HG02970 (cell line): ENCODE measurements around the gene FAM43B.

Experiments used
- ATAC-seq: cut with Tn5 transposase; IDR thresholded peaks from one replicate; pipeline ENCODE4 v1.9.1; 2021; ENCODE audit warnings: mild to moderate bottlenecking, moderate library complexity, moderate number of reproducible peaks; ENCODE audit not compliant: unreplicated experiment, low FRiP score

Gene FAM43B

GRCh38 chr1:20551161-20551560 lies 1.2 kb upstream of the FAM43B start:
- no peak for ATAC-seq

DNA sequence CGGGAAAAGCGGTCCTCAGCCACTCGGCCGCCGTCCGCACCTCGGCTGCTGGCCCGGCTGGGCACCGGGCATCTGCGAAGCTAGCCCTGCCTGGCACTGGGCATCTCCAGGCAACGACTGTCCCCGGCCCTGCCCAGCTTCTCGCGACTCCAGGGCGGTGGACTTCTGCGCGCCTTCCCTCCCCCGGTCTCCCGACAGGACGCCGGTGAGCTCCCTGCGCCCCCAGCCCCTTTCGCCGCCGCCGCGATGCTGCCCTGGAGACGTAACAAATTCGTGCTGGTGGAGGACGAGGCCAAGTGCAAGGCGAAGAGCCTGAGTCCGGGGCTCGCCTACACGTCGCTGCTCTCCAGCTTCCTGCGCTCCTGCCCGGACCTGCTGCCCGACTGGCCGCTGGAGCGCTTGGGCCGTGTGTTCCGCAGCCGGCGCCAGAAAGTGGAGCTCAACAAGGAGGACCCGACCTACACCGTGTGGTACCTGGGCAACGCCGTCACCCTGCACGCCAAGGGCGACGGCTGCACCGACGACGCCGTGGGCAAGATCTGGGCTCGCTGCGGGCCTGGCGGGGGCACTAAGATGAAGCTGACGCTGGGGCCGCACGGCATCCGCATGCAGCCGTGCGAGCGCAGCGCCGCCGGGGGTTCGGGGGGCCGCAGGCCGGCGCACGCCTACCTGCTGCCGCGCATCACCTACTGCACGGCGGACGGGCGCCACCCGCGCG lies 514 bp downstream of the FAM43B start:
- ATAC-seq: no peak

GRCh38 chr1:20555025-20555757 lies 2.8 kb downstream of the FAM43B start:
- no peak for ATAC-seq

DNA sequence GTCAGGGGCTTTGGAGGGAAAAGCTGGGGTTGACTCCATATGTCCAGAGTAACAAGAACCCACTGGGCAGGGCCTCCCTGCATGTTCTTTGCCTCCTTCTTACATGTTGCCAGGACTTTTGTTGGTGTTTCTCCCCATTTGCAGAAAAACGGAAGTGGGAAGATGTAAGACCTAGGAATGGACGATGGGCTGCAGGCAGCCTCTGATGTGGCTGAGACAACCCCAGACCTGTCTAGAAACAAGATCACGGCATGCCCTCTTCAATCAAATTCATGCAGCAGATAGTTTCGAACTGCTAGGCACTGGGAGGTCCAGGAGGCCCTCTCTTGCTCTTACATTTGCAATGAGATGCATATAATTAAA lies 3.4 kb downstream of the FAM43B start:
- no peak for ATAC-seq

DNA sequence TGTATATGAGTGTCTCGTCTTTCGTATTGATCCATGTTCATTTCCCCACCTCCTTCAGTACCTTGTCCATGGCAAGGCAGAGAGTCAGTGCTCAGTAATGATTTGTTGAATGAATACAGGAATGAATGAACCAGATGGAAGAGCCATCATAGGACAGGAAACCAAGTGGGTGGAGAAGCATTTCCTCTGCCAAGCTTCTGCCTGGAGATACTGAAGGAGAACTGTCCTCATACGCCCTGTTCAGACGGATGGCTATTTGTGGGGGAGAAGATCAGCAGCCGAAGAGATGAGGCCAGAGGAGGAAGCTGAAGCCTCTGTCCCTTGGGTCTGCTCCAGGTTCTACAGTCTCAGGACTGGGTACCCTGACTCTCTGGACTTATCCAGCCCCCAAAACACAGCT lies 5.8 kb downstream of the FAM43B start:
- no peak for ATAC-seq

DNA sequence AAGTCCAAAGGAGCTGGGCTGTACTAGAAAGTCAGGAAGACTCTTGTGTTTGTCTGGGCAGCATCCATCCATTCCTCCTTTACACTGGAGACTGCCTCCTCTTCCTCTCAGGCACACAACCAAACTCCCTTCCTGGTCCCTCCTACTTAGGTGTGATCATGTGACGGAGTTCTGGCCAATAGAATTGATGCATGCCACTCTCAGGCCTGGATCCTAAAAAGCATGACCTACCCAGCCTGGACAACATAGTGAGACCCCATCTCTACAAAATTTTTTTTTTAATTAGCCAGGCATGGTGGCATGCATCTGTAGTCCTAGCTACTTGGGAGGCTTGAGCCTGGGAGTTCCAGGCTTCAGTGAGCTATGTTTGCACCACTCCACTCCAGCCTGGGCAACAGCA lies 8.6 kb downstream of the FAM43B start:
- no peak for ATAC-seq

DNA sequence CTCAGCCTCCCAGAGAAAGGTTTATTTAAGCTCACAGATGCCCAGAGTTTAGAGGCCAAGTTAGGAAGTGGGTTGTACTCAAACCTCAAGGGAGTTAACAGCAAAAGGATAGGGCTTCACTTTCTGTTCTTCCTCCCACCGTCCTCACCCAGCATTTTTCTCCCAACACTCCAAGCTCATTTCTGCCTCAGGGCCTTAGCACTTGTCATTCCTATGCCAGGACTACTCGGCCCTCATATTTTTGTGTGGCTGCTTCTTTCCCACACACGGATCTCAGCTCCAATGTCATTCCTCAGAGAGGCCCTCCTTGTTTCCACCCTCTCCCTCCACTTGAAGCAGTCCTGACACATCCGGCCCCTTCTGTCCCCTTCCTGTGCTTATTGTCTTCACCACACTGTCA lies 12.9 kb downstream of the FAM43B start:
- no peak for ATAC-seq

DNA sequence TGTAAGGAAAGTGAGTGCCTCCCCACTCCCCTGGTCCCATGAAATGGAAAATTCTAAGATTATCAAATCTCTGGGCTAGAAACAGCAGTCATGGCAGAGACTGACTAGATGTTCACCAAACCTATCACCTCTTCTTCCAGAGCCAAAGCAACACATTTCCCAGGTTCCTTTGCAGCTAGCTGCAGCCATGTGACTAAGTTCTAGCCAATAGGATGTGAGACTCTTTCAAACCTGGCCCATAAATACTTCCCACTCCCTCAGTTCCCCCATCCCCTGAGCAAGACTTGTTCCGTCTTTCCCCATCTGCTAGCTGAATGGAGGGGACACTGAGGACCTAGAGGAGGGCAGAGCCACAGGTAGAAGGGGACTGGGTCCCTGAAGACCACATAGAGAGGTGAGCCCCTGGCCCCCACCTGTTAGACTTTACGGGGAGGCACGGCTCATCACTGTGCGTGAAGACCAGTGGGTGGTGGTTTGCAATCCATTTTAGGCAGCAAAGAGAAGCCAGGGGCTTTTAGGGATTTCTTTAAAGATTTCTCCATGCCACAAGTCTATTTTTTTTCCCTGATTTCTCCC lies 17.2 kb downstream of the FAM43B start:
- no peak for ATAC-seq

DNA sequence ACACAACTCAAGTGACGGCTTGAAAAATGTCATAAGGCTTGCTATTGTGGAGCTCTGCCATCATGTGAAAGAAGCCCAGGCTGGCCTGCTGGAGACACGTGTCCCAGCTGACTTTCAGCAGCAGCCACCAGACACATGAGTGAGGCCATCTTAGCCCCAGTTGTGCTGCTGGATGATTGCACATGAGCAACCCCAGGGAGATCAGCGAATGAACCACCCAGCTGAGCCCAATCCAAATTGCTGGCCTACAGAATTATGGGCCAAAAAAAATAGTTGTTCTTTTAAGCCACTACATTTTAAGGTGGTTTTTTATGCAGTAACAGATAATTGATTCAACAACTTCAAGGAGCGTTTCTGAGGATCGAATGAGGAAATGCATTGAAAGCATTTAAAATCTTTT lies 19.1 kb downstream of the FAM43B start:
- no peak for ATAC-seq

DNA sequence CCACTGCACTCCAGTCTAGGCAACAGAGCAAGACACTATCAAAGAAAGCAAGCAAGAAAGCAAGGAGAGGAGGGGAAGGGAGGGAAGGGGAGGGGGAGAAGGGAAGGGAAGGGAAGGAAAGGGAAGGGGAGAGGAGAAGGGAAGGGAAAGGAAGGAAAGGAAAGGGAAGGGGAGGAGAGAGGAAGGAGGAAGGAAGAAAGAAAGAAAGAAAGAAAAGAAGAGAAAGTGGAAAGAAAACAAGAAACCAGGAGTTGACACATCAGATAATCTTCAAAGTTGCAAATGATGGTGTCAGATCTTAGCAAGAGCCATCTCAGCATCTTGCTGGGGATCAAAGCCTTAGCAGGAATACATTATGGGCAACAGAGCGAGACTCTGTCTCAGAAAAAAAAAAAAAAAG lies 21.6 kb downstream of the FAM43B start:
- no peak for ATAC-seq

DNA sequence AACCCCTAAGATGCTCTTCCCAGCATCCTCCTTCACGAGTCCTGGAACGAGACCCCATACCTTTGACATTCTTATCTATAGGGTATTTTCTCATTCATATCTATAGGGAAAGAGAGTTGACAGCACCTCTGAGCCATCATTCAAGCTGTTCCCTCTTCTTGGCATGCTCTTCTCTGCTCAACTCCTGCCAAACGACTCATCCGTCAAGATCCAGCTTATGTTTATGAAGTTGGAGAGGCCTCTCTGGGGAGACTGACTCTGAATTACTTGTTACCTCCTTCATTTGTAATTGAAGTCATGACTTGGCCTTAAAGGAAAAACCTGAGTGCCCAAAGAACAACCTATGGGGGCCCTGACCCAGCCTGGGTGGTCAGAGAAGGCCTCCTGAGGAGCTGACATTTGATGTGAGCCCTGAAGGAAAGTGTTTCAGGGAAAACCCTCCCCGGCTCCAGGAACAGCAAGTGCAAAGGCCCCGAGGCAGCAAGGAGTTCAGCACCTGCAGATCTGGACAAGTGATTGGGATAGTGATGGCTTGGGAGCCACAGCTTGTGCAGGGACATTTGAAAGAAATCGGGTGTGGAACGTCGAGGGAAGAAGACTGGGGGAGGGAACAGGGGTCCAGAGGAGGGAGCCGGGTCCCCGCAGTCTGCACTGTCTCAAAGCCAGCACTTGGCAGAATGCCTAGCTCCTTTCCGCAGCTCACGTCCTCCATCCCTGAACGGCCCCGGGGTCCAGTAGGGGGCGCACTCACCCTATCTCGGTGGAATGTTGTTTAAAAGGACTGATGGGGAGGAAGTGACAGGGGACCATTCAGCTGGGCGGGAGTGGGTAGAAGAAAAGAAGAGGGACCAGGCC lies 22.5 kb downstream of the FAM43B start:
- ATAC-seq: no peak

GRCh38 chr1:20575541-20576336 lies 23.4 kb downstream of the FAM43B start:
- no peak for ATAC-seq

DNA sequence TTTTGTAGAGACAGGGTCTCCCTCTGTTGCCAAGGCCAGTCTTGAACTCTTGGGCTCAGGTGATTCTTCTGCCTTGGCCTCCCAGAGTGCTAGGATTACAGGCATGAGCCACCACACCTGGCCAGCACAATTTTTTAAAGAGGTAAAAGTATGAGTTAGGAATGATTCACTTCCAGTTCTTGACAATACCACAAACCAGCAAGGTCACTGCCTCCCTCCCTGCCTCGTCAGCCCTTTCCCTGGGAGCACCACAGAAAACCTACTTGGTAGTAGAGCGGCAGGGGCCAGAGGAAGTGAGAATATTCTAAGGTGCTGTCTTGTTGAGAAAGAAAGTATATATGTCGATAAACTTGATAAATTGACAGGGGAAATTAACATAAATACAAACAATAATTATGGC lies 25.7 kb downstream of the FAM43B start:
- no peak for ATAC-seq

DNA sequence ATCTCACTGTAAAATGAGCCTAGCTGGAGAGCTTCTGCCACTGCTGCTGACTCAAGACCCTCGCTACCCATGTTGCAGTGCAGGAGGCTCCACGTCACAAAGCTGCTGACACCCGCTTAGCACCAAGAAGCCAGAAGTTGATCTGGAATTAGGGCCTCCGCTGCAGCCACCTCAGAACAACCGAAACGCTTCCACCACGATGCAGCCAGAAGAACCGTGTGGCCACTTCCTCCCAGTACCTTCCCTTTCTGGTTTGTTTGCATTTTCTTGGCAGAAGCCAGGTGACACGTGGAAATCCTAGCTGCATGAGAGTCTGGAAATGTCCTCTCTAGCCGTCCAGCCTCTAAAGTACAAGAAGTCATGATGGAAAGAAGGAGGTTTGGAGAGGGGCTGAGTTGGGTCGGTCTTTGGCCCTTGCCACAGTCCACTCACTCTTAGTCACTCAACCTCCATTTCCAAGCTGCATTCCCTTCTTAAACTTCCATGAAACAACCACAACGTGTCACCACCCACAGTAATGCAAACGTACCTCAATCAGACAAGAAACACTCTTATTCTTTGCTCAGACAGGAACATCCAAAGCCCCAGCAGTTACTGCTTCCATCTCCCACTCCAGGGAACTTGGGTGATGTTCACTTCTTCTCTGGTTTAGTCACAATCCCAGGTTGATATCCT lies 26.5 kb downstream of the FAM43B start:
- no peak for ATAC-seq

DNA sequence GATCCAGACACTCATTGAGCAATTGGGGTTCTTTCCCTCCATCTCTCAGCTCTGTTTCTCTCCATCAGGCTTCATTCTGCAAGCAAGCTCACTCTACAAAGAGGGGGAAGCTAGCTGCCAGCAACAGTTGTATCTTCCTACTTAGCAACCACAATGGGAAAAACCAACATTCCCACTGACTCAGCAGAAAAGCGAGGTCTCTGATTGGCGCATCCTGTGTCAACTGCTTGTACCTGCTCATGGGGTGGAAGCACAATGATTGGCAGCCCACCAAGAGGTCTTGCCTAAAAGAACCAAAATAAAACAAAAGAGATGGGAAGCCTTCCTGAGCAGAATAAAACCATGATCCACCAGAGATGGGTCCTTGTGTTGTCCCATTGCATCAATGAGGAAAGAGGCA lies 32.5 kb downstream of the FAM43B start:
- ATAC-seq: no peak

DNA sequence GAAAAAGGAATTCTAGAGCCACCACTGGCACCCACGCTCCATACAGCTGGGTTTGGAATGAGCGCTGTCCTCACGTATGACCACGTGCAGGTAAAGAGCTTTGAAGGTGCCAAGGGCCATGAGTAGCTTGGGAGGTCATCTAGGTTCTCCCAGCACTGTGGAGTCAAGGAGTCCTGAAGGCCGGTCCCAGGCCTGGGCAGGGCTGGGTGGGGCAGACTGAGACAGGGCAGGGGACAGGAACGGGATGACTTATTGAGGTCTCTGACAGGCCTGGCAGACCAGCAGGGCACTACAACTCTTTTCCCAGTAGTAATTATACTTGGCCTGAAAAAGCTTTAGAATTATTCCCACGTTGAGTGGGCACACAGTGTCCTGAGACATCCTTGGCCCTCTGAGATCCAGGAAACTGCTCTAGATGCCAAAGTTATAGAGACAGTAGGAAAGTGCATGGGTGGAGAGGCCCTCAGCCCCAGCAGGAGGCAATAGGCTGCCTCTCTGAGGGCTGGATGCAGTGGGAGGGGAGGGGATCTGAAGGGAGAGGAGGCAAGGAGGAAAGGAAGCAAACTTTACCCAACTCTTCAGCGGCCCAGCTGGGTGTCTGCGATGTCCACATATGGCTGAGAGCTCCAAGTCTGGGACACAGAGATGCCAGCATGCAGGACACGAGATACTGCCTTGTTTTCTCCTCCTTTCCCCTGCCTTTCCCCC lies 34.7 kb downstream of the FAM43B start:
- ATAC-seq: no peak

- no peak for ATAC-seq
Observed at GRCh38 chr1:20587661-20588053, 35.3 kb downstream of the FAM43B start.

GRCh38 chr1:20588634-20589225 lies 36.4 kb downstream of the FAM43B start, which contains the start of gene CDA:
Gene CDA (plus strand): TSS chr1:20589097. CDS start chr1:20589130, 33 bp downstream.
- ATAC-seq: no peak
